22Rv1 (cell line): ENCODE data around the gene AMBRA1.

ENCODE experiments used
- CTCF ChIP-seq: fragments of 450-650 bp; IDR thresholded peaks from 2 replicates; pipeline ENCODE4 v1.5.1; 2017; ENCODE audit warnings: mild to moderate bottlenecking
- ZFX ChIP-seq: fragments of 450-650 bp; IDR thresholded peaks from 2 replicates; pipeline ENCODE4 v1.6.1; 2017; ENCODE audit warnings: antibody characterized with exemption, borderline replicate concordance

DNA sequence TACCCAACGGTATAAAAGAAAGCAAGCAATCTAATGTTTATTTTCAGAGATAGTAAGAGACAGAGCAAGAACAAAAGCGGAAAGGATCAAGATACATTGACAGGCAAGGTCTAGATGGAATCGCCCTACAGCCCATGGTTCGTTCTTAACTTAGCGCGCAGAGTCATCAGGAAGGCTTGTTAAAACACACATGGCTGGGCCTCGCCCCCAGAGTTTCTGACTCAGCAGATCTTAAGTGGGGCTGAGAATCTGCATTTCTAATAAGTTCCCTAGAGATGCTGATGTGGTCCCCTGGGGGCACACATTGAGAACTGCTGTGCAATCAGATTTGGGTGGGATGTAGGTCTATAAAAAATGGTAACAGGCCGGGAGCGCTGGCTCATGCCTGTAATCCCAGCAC is 166.5 kb downstream of the AMBRA1 start:
- TF ChIP-seq CTCF (no peak), ZFX (no peak)
